HG02852 (cell line): ENCODE data around the gene PPP1R2C.

Experiments
- ATAC-seq: cut with Tn5 transposase; IDR thresholded peaks from one replicate; pipeline ENCODE4 v1.9.1; 2021; ENCODE audit warnings: mild to moderate bottlenecking, moderate library complexity; ENCODE audit not compliant: unreplicated experiment

PPP1R2C gene

GRCh38 chrX:42778096-42778495 lies at the start of gene PPP1R2C:
Gene PPP1R2C, minus strand, starts transcription at chrX:42778163. Its CDS starts 84 bp downstream, at chrX:42778079.
- ATAC-seq: no peak

- ATAC-seq: no peak
These were observed 47.2 kb upstream of the PPP1R2C start for GRCh38 chrX:42825201-42825600.

- no peak for ATAC-seq
These were observed 46.6 kb upstream of the PPP1R2C start for GRCh38 chrX:42824541-42824940.

GRCh38 chrX:42823443-42823842 lies 45.5 kb upstream of the PPP1R2C start:
- ATAC-seq: no peak

GRCh38 chrX:42821803-42822443 lies 44.0 kb upstream of the PPP1R2C start:
- no peak for ATAC-seq

GRCh38 chrX:42818151-42818921 lies 40.4 kb upstream of the PPP1R2C start:
- ATAC-seq: no peak

GRCh38 chrX:42809569-42809968 lies 31.6 kb upstream of the PPP1R2C start:
- ATAC-seq: no peak

GRCh38 chrX:42807393-42807792 lies 29.4 kb upstream of the PPP1R2C start:
- no peak for ATAC-seq

GRCh38 chrX:42804524-42804923 lies 26.6 kb upstream of the PPP1R2C start:
- ATAC-seq: no peak

GRCh38 chrX:42803320-42803719 lies 25.4 kb upstream of the PPP1R2C start:
- no peak for ATAC-seq

GRCh38 chrX:42797651-42798269 lies 19.8 kb upstream of the PPP1R2C start:
- ATAC-seq: no peak

GRCh38 chrX:42783451-42783850 lies 5.5 kb upstream of the PPP1R2C start:
- no peak for ATAC-seq

GRCh38 chrX:42776195-42776594 lies 1.8 kb downstream of the PPP1R2C start:
- ATAC-seq: peak; percentile 76

GRCh38 chrX:42772874-42773273 lies 5.1 kb downstream of the PPP1R2C start:
- ATAC-seq: no peak

GRCh38 chrX:42771506-42772335 lies 6.2 kb downstream of the PPP1R2C start:
- no peak for ATAC-seq

- no peak for ATAC-seq
These were observed 7.4 kb downstream of the PPP1R2C start for GRCh38 chrX:42770566-42770965.

- ATAC-seq: no peak
These were observed 18.1 kb downstream of the PPP1R2C start for GRCh38 chrX:42759881-42760280.

GRCh38 chrX:42755815-42756214 lies 22.1 kb downstream of the PPP1R2C start:
- no peak for ATAC-seq

- no peak for ATAC-seq
These were observed 23.4 kb downstream of the PPP1R2C start for GRCh38 chrX:42754603-42755002.

GRCh38 chrX:42754115-42754514 lies 23.8 kb downstream of the PPP1R2C start:
- ATAC-seq: no peak

- ATAC-seq: no peak
These were observed 25.2 kb downstream of the PPP1R2C start for GRCh38 chrX:42752730-42753129.
